DMS53 (cell line): Measurements from ENCODE around the gene PPIE.
"Not testable (repeated sequence)": the region's sequence is repeated elsewhere in the genome, so short reads cannot be mapped to it uniquely, and the experiment has no call there.

Experiments
- DNase-seq: peaks from one replicate; lab custom pipeline; 2025; lab: John Stamatoyannopoulos, UW

Gene PPIE

DNA sequence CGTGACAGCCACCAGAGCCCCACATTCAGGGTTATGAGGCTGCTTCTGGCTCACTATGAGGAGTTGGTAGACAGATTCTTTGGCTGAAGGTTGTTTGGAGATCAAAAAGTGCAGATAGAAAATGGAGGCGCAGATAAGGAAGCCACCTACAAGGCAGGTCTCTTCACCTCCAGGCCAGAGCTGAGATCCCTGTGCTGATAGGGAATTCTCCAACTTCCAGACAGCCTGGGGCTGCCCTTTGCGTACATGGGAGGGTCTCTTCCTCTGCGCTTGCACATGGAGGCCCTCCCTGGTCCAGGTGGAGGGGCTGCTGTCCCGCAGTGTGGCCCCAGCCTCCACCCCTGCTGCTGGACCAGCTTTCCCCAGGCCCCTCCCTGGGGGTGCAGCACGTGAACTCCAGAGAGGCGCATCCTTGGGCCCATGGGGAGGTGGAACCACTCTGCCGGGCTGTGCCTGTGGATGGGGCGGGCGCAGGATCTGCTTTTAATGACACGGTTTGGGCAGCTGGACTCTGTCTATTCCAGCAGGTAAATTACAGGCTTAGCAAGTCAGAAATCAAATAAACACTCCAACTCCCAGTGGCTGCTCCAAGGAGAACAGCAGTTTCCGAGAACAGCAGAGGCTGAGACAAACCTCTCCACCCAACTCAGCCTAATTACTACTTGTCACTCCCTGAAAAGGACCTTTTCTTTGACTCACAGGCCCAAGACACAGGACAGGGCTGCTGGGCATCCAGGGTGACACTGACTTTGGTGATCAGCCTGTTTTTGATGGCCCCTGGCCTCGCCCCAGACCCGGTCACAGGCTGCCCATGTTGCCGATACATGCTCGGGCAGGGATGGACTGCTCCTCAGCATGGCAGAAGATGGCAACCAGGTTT lies 20.1 kb downstream of the PPIE start:
- DNase-seq: no peak

DNA sequence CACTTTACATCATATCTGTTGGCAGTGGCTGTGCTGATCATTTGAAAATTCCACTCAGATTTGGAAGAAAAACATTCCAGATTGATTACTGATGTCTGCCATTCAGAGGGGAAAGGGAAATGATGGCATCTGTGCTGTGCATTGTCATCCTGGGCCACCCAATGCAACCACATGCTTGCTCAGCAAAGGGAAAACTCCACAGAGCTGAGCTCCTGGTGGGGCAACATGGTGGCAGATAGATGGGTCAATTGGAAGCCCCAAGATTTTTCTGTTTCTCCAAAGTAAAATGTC lies 20.7 kb downstream of the PPIE start:
- no peak for DNase-seq

DNA sequence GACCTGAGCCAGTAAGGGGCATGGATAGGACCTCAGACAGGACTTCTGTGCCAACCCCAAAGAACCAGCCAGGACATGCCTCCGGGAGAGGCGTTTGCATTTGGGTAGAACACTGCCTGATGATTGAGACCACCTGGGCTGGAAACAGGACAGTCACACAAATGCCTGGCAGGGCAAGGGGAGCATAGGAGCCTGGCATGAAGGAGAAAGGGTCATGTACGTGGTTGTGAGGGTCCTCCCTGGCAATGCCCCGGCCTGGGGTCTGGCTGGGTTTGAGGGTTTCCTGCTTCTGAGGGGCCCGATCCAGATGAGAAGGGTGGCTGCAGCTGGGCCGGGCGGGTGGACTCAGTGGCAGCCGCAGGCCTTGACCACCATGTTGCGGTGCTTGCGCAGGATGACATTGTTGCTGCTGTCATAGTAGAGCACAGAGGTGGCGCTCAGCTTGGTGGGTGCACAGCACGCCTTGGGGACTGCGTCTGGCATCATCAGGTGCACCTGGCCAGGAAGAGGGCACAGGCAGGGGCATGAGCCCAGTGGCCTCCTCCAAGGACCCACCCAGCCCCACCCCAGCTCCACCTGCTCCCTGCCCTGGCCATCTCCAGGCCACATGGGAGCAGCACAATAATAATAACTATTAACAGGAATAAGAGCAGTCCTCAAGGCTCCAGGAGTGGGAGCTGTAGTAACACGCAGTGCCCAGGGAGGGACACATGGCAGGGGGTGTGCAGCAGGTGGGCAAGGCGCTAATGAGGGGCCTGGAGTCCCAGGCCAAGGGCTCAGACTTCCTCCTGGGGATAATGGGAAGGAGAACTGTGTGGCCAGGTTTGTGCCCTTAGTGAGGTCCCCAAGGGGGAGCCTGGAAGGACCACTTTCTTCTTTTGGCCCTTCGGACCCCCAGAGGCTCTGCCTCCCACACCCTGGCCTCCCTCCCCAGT lies 21.7 kb downstream of the PPIE start:
- DNase-seq: no peak

DNA sequence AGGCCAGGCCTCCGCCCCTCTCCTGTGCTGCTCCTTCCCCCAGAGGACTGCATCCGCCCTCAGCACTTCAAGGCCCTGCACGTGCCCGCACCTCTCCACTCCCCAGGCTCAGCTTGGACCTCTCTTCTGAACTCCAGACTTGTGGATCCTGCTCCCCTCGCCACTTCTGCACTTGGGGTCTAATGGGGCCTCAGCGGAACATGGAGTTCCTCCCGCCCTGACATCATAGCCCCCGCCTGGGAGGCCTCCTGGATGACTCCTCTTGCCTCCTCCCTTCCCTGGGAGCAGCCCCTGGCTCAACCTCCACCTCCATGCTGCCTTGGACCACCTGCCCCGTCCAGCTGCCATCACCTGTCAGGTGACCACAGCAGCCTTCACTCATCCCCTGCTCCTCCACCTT lies 22.3 kb downstream of the PPIE start:
- DNase-seq: no peak

DNA sequence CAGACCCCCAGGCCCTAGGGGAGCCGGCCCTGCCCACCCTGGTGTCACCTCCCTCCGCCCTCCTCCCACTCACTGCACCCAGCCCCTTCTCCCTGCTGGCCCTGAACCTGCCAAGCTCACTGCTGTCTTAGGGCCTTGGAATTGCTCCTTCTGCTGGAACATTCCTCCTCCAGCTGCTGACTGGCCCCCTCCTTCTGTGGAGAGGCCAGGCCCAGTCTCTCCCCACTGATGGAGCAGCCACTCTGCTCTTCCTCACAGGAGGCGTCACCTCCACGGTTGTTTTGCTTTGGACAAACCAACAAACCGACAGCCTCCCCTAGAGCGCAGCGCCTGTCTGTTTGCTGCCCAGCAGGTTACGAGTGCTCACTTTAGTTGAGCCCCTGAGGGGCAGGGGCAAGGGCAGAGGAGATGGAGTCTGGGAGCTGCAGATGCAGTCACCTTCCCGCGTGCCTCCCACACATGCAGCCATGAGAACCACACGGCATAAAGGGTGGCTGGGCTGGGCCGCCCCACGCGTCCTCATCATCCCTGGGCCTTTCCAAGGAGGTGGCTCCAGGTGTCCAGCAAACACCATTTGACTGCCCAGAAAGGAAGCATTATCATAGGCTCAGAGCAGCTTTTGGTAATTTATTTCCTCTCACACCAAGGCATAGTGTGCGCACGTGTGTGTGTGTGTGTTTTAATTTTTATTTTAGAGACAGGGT lies 23.0 kb downstream of the PPIE start:
- no peak for DNase-seq

DNA sequence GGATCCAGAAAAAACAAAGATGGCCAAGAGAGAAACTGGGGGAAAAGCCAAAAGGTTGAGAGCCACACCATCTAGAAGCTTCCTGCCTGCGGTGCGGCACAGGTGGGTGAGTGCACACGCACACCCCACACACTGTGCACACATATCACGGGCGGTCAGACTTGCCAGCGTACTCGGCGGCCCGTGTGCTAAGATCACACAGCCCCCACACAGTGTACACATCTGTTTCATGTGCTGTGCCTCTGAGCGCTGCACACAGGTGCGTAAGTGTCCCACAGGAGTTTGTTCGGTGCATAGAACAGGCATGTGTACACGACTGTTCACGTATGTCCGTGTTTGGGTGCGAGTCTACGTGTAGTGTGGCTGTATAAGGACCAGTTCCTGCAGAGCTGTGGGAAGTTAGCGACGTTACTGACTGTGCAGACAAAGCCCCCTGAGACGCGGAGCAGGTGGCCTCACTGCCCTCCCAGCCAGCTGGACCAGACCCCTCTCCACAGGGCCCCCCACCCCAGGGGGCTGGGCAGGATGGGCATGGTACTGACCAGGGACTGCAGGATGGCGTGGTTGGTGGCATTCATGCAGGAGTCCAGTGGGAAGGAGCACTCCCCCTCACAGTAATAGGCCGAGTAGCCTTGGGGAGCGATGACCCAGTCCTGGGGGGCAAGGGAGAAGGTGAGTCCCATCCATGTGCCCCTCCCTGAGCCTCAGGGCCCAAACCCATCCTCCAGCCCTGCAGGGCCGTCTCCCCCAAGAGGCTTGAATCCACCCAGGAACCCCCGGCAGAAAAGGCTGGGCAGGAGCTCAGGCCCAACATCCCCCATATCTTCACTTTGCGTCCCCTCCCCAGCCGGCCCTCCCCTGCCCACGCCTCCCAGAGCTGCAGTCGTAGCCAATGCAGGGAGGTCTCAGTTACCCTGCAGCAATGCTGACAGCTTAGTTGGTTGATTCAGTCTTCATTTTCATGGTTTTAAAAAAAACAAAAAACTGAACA lies 24.2 kb downstream of the PPIE start:
- no peak for DNase-seq

DNA sequence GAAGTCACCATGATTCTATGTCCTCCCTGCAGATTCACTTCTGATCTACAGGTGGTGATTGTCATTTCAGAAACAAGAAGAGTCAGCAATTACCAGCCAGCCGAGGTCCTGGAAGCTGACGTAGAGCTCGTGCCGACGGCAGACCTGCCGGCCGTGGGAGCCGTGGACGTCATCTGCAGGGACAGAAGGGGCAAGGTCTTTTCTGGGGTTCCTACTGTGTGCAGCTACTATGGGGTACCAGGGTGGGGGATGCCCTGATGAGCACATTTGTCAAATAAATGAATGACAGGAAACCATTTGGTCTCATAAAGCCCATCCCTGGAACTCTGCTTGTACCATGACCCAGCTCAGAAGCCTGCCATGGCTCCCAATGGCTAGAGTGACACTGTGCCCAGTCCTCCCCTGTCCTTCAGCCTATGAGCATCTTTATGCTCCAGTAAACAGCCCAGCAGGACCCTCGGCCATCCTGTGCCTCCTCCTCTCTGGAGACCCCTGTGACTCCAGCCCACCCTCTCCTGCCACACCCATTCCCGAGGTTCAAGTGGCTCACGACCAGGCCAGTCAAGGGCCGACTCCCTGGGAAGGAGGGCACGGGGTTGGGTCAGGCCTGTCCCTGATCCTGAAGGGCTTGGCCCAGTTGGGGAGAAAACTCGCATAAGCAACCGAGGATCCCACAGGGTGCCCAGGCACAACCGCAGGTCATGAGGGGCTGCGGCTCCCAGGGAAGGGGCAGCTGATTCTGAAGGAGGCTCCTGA lies 25.1 kb downstream of the PPIE start:
- DNase-seq: not testable (repeated sequence)

DNA sequence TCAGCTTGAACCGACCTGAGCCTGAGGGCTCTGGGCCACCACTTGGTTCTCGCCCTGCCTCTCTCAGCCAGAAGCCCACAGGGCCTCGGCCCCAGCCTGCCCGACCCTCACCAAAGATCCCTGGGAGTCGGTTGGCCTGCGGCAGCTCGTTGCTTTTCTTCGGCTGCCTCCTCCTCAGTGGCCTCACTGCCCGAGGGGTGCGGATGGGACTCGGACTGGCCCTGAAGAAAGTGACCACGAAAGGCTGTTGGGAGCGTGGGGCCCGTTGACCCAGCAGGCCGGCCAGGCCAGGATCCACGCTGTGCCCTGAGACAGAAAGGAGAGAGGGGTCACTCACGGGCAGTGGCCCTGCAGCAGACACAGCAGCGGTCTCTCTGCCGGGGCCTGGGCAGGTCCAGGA lies 25.8 kb downstream of the PPIE start:
- DNase-seq: not testable (repeated sequence)

DNA sequence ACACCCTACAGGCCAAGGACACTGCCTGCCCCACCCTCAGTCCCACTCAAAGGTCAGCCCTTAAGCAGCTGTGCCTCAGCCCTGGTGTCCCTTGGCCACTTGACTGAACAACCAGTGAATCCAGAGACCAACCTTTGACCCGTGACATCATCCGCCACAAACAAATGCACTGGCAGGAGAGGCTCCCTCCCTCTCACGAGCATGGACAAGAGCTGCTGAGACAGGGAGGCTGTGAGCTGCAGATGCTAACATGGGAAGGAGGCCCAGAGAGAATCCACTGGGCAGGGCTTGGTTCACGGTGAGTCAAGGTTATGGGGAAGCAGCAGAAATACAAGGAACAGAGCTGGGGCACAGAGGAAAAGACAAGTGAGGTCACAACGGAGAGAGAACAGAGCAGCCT lies 27.8 kb downstream of the PPIE start:
- DNase-seq: not testable (repeated sequence)

DNA sequence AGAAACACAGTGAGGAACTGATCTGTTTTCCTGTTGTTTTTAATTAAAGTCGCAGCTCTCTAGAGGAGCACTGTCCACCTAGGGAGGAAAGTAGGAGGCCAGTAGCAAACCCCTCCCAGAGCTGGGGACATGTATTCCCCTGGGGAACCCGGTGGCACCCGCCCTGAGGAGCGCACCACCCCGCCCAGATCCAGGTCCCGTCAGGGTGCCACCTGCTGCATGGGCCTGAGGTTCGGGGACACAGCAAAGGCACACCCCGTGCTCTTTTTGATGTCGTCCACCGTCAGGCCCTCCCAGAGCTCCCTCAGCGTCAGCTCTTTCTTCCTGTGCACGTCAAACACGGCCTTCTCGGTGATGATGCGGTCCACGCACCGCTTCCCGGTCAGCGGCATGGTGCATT lies 30.8 kb downstream of the PPIE start:
- not testable (repeated sequence) for DNase-seq

DNA sequence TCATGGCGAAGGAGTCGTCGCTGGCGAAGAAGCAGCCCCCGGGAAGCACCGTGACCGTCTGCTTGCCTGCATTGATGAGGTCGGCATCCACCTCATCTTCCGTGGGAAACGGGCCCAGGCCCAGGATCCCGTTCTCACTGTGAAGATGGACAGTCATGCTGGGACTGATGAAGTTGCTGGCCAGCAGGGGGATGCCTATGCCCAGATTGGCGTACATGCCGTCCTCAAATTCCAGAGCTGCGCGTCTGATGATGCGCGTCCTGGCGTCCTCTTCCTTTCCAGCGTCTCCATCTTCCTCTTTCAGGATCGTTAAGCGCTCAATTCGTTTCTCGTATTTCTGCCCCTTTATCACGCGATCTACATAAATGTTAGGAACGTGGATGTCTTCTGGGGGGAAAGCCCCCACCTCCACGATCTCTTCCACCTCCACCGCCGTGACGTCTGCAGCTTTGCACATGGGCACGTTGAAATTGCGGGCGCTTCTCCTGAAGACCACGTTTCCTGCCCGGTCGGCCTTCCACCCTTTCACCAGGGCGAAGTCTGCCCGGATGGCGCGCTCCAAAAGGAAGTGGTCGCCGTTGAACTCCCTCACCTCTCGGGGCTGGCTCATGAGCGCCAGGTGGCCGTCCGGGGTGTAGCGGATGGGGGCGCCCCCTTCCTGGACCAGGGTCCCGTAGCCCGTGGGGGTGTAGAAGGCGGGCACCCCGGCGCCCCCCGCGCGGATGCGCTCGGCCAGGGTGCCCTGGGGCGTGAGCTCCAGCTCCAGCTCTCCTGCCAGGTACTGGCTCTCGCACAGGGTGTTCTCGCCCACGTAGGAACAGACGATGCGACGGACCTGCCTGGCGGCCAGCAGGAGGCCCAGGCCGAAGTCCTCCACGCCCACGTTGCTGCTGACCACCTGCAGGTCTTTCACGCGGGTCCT lies 31.7 kb downstream of the PPIE start:
- DNase-seq: not testable (repeated sequence)

DNA sequence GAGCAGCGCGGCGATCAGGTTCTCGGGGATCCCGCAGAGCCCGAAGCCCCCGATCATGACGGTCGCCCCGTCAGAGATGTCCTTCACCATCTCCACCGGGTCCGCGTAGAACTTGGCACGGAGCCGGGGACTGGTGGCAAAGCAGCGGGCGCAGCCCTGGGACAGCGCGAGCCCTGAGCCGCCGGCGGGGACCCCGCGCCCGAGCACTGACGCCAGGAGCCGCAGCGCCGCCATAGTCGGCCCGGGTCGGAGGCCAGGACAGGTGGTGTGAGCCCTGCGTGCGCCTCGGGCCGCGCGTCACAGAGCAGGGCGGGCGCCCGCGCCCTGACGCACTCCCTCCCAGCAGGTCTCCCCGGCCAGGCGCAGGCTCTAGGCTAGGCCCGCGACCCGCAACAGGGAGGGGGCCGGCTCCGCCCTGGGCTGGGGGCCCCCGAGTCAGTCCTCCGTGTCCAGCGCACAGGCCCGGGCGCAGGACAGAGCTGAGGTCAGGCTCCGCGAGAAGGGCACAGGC lies 32.4 kb downstream of the PPIE start, which contains the start of gene OXCT2:
TSS of gene OXCT2 (minus strand) at position 327 of the 511 bp plus-strand sequence. CDS start at position 234, 93 bp downstream.
- not testable (repeated sequence) for DNase-seq

DNA sequence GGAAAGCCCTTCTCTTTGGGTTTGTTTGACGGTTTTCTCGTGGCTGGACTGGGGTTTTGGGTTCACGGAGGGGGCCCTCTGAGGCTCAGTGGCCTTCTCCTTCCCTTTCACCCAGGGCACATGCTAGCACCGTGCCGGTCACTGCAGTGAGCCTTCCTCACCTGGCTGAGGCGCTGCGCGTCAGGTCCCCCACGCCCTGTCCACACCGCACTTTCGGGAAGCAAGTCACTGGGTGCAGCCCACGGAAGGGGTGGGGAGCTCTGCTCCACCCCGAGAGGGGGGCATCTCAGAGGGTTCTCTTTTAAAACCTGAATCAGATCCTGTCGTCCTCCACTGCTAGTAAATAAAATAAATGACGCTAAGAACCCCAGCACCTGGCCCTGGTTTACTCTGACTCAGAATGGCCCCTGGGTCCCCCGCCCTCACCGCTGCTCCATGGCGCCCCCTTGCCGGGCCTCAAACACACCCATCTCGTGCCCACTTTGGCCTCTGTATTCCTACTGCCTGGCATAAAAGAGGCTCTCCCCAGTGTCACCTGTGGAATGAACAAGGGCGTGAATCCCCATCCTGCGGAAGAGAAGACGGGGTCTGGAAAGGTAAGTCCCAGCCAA lies 34.8 kb downstream of the PPIE start:
- DNase-seq: not testable (repeated sequence)

DNA sequence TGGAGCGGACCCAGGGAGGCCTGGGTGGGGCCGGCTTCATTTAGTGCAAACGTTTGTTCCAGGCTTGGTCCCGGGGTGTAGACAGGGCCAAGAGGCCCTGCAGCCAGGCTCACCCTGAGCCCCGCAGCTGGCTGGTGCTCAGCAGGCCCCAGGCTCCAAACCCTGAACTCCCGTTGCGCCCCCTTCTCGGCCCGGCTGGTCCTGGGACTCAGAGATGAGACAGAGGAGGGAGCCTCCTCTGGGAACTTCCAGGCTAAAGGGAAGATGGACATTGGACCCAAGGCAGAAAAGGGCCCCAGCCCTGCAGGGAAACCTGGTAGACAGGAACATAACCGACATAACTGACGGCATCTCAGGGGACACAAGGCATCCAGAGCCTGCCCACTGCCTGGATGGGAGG lies 36.5 kb downstream of the PPIE start:
- DNase-seq: not testable (repeated sequence)

DNA sequence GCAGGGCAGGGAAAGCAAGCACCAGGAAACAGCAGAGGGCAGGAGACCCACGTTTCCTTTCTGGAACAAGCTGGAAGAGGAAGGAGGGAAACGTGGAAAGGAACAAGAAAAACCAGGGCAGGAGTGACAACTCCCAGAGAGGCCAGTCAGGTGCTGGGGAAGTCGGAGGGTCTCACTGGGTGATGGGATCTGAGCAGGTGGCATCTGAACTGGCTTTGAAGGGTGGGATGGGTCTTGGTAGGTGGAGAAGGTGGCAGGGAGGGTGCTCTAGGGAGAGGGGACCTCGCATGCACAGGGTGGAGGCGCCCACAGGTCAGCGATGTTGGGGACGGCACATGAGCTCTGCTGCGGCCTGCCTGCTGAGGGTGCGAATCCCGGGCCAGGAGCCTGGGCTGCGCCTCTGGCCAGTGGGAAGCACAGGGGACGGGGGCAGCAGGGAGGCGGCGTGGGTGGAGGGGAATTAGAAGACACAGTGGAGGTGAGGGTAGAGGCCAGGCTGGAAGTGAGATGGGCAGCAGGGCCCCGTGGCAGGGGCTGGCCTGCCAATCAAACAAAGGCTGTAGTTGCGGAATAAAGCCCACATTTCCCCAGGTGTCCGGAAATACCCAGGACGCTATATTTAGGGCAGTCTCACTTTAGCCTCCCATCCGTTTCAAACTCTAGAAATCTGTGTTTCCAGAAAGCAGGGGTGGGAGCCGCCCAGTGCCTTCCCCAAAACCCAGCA lies 37.2 kb downstream of the PPIE start:
- not testable (repeated sequence) for DNase-seq

DNA sequence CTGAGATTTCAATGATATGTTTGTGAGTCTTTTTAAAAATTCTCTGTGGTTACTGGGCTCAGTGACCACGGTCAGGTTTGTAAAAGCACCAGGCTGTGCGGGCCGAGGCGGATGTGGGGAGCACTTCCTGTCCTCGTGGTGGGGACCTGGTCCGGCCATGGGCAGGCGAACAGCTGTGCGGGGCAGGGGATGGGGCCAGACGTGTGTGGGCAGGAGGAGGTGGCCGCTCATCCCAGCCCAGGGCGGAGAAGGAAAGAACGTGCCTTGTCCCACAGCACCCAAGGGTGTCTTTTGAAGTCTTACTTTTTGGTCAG lies 37.7 kb downstream of the PPIE start:
- no peak for DNase-seq

DNA sequence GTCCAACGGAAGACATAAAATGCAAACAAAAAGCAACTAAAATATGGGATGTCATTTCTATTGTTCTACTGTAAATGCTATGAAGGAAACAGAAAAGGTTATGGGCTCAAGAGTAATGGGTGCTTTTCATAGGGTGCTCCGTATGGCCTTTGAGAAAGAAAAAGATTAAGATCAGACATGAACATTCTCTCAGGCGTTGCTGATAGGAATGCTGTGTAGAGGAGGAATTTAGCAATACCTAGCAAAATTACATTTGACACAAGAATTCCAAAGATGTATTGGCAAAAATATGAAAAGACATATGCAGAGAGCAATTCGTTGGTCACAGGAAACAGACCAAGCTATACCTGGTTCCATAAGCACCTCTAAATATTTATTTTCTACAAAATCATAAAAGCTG lies 38.2 kb downstream of the PPIE start:
- DNase-seq: no peak

DNA sequence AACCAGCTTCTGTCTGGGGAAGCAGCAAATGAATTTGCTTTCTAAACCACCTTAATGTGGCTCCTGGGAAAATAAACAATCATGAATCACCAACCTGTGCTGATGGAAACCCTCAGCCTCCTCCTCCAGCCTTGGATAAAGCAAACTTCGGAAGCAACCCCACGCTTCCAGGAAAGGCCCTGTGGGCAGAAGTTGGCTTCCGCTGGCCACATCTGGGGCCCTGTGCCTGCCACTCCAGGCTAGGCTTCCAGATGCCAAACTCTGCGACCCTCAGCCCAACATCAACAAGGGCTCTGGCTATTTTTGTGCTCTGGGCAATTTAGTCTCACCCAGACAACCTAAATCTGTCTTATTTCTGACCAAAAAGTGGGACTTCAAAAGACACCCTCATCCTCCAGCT lies 38.6 kb downstream of the PPIE start:
- no peak for DNase-seq
